Suprapubic skin (tissue), 3 donors: Measurements from ENCODE around the gene SSR4.

Source experiments
- CTCF ChIP-seq, 2 donors: fragments of 200-600 bp in 1 of 2; fragments of 450-650 bp in 1 of 2; sonication (generic) in 1 of 2; IDR thresholded peaks; one replicate each; pipeline ENCODE4 v1.5.1; 2016 to 2019; ENCODE audit warnings: antibody characterized with exemption in 2 of 2, mild to moderate bottlenecking in 1 of 2, moderate library complexity in 1 of 2
- EP300 ChIP-seq: sonication (generic); formaldehyde crosslinking; IDR thresholded peaks from one replicate; pipeline ENCODE4 v1.6.1; 2017; ENCODE audit warnings: antibody characterized with exemption
- POLR2A ChIP-seq, 2 donors: fragments of 450-650 bp; IDR thresholded peaks; one replicate each; pipeline ENCODE4 v1.6.1; 2017; ENCODE audit warnings: antibody characterized with exemption in 2 of 2, mild to moderate bottlenecking in 2 of 2, moderate library complexity in 2 of 2

- no peak for TF ChIP-seq POLR2A (IDR thresholded peaks at IDR 0.05)
- TF ChIP-seq EP300, result no peak
- TF ChIP-seq CTCF (IDR thresholded peaks at IDR 0.05), result no peak
Observed at GRCh38 chrX:153777261-153778090, 17.0 kb upstream of the SSR4 start.
